Effector CD8-positive, alpha-beta T cell (primary cell): ENCODE results near the gene SPART.

ENCODE experiments used
- DNase-seq: peaks from one replicate; lab custom pipeline; 2025; lab: John Stamatoyannopoulos, UW
- total RNA-seq, 4 experiments: gene quantifications; one replicate each; lab custom pipeline; 2026; lab: John Stamatoyannopoulos, UW

SPART gene, protein sequence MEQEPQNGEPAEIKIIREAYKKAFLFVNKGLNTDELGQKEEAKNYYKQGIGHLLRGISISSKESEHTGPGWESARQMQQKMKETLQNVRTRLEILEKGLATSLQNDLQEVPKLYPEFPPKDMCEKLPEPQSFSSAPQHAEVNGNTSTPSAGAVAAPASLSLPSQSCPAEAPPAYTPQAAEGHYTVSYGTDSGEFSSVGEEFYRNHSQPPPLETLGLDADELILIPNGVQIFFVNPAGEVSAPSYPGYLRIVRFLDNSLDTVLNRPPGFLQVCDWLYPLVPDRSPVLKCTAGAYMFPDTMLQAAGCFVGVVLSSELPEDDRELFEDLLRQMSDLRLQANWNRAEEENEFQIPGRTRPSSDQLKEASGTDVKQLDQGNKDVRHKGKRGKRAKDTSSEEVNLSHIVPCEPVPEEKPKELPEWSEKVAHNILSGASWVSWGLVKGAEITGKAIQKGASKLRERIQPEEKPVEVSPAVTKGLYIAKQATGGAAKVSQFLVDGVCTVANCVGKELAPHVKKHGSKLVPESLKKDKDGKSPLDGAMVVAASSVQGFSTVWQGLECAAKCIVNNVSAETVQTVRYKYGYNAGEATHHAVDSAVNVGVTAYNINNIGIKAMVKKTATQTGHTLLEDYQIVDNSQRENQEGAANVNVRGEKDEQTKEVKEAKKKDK
- total RNA-seq: 18.1 to 26.8 (median 20.4) reads per million in 4 experiments

DNA sequence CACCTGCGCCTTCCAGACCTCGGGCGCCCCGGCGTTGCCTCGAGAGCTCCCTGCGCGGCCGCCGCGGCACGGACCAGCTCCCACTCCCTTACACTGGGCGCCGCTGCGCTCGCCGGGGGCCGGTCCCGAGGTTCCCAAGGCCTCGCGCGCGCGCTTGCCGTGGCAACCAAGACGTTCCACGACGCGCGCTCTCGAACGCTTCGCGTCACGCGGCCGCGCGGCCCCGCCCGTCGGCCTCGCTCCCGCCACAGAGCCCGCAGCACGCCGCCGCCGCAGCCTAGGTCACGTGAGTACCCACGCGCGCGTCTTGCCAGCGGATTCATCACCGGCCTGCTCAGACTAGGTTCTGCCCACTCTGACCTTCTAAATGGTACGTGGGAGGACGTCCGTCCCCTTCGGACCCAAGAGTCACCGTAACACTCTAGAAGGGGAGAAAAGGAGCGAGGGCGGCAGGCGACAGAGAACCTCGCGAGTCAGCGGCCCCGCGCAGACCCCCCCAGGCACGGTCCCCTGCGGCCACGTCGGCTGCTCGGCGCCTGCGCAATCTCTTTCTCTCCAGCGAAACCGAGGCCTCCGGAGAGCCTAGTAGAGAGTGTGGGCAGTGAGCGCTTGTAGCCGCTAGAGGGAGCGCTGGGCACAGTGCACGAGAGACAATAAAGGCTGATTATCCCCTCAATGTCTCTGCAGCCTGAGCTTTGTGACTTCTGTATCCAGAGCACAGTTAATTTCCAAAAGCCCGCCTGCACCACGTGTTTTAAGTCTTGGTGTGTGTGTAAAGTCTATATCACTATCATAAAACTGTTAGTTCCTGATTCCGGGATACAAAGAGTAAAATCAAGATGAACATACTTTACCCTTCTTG, at the start of gene SPART:
Gene SPART, minus strand, starts transcription at position 173 of the 862 bp plus-strand sequence. CDS start 10,564 bp downstream, outside the sequence.
- peak; percentile 76 for DNase-seq

DNA sequence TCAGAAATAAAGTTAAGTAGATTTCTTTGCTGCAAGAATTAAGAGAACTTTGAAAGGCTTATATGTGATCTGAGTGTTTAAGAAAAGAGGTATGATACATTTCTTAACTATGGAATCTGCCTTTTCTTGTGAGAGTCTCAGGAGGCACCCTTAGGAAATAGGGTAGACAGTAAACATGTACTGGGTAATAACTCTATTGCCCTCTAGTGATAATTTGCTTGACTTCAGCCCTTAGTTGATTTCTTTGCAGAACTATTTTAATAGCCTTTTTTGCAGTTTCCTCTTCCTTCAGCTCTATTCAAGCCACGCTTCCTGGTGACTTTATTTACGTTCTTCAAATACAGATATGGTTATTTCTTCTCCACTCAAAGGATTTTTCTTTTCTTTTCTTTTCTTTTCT, 49.1 kb upstream of the SPART start:
- DNase-seq: no peak

DNA sequence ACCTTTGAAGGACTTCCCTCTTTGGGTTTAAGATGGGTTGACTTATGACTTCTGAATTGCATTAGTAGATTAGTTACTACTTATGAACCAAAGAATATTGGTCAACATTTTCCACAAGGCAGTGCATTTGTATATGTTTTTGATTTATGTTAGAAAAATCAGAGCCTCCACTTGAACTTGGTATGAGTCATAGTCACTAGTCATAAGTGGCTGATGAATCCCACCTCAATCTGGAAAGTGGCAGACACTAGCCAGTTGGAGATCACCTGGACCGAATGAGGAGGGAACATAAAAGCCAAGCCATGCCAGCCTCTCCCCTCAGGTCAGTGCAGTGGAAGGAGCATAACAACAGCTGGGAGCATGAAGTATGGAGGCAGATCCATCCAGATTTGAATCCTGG, 39.3 kb upstream of the SPART start:
- no peak for DNase-seq

DNA sequence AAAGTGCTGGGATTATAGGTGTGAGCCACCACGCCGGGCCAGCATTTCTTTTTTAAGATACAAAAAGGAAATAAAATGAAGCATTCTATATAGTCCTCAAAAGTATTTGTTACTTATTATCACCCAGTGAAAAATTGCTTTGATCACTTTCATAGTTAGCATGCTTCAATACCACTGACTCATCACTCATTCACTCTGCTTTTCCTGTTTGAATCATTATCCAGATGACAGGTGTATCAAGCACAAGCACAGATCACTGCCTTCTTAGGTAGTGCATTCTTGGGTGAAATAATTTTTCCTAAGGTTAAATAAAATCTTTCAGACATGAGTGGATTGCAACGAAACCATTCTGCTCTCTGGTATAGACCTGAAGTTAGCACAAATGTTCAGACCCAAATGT, 35.8 kb upstream of the SPART start:
- DNase-seq: no peak

DNA sequence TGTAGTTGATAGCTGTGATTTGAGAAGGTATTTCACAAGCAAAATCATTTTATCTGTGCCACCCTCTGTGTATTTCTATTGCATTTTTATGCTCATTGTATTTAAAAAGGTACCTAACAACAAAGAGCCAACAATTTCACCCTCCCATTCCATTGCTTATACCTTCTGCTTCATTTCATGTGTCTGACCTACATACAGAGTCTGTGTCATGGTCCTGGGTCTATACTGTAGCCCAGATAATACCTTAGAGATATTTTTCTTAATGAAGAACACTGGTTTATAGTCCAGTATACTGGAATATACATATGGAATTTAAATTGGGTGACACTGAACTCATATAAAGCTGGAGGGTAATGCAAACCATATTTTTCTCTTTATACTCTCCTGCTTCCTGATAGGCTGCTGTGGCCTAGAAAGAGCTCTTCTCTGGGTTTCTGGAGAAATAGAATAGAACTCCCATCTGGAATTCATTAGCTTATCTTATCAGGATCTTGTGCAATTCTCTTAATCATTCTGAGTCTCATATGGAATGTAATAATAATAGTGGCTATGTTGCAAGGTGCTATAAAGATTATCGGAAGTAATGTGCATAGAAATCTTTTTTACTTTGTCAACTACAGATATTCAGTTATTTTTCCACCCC, 31.8 kb upstream of the SPART start:
- DNase-seq: no peak

DNA sequence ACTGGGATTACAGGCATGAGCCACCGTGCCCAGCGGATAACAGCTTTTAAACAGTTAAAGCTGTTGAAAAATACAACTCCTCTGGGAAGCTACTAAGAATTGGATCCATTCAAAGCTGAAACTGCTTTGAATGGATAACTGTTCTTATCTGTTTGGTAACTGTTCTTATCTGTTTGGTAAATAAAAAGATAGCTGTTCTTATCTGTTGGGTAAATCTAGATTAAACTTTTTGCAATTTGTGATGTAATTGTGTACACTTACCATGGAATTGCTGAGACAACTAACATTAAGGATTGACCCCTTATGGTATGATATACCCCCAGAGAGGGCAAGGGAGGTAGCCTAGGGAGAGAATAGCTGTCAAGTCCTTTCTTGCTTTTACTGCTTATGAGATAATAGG, 27.9 kb upstream of the SPART start:
- DNase-seq: no peak

DNA sequence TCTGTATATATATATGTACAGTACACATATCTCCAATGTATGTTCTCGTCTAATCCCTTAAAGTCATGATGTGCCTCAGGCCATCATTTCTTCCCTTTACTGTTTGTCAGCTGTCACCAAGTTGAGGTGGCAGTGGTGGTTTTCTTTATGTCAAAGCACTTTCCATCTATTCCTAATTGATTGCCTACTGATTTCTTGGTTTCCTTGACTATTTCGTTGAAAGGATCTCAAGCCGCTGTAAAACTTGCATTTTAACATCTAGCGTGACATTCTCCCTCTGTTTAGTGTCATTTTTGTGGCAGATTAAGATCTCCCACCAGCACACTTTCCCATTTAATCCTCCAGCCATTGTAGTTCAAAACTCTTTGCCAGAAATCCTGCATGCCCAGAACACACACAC, 25.0 kb upstream of the SPART start:
- no peak for DNase-seq

DNA sequence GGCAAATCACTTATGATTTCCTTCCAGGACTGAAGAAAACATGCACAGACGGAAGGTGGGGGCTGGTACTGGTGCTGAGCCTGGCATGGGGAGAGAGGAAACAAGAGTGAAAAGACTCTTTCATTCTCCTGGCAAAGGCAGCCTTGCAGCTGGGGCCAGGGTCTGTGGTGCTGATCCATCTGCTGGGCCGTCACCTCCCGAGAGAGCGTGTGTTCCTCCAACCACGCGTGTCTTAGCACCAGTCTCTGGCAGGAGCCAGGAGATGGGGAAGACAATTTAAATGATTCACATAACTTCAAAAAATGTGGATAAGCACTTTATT, 23.9 kb upstream of the SPART start:
- DNase-seq: no peak

DNA sequence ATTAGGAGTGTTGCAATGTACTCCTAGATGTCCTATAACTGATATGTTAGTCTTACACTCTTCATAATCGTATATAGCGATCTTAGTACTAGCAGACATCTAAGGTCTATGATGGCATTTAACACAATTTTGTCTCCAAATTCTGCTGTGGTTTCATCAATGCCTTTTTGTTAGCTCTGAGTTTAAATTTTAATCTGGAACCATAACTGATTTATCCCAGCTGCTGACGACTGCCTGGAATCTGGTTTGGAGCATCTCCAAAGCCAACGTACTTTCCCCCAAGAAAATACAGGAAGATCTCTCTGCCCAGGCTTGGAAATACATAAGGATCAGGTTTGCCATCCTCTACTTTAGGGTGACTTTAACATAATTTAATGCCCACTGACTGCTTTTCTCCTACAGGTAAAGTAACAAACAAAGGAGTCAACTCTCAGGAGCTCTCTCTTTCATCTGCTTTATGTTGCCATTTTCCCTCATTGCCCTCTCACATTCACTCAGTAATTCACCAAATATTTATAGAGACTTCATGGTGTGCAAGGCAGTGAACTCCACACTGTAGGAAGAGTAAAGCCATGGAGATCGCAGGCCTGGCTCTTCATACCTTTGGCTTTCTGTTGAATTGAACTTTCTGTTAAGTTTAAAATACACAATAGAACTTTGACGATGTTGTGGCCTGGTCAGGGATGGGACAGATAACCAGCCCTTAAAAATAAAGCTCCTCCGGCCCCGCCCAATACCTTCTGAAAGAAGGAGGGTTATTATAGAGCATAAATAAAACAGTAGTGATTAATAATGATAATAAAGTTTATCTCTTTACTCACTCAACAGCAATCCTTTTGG, 23.3 kb upstream of the SPART start:
- no peak for DNase-seq

DNA sequence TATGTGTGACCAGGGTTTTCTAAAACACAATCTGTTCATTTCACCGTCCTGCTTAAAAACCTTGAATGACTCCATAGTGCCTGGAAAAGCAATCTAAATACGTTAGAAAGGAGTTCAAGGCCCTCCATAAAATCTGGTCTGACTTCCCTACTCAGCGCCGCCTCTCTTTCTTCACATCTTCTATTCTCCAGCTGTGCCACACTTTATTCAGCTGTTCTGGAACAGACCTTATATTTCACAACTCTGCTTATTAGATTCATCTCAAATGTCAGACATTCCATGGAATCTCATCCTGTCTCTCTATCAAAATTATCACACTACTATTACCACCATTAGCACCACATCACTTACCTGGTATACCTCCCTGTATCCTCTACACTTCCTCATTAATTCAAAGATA, 19.8 kb upstream of the SPART start:
- DNase-seq: no peak

DNA sequence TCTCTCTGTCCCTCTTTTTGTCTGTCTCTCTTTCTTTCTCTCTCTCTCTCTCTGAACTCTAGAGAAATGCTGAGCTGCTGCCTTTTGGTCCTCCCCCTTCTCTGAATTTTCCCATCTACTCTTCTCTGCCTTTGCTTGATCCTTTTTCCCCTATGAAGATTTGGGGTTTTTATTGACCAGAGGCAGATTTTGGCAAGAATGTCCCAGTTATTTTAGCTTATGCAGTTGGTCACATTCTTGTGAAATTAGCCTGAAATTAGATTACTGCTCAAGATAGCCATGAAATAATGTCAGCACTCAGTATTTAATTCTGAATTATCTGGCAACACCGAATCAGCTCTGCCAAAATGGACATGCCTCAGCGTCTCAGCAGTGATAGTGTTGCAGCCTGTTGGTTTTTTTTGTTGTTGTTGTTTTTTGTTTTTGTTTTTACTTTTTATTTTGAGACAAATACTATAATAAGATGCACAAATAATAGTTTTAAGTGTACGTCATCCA, 17.2 kb upstream of the SPART start:
- no peak for DNase-seq

DNA sequence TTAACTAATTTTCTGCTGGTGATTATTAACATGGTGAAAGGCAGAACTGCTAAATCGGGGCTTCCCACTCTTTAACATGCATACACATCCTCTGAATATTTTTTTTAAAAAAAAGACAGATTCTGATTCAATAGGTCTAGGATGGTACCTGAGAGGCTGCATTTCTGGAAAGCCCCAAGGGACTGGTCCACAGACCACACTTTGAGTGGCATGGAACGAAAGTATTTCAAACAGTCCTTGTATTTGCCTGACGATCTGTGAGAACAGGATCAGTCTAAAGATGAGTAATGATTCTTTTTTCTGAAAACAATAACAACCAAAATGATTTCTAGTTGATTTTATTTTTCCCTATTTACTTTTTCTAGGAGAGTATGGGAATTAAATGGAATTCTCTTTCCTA, 16.7 kb upstream of the SPART start:
- no peak for DNase-seq

DNA sequence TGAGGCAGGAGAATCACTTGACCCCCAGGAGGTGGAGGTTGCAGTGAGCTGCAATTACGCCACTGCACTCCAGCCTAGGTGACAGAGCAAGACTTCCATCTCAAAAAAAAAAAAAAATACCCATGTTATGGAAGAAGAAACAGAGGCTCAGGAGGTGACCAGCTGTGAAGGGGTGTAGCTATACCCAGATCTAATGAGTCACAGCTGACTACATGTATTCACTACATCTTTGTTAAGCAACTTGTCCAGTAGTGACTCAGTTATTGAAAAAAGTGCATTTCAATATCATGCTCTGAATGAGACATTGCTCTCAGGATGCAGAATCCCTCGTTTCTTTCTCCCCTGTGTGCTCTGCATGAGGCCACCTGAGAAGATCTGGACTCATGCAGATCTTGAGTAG, 16.1 kb upstream of the SPART start:
- no peak for DNase-seq

DNA sequence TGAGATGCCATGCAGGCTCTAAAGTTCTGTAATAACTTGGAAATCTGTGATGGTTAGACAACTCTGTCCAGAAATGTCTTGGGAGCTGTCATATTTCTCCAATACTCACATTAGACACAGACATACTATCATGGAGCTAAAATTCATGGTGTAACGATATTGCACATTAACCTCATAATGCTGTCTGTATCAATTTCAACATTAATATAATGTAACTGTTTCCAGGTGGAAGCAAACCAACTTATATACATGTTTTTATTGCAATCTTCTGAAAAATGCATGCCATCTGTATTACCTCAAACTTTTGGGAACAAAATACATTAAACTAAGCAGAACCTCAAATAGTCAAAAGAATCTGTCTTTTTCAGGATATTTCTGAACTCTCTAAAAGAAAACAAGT, 14.7 kb upstream of the SPART start:
- DNase-seq: no peak

DNA sequence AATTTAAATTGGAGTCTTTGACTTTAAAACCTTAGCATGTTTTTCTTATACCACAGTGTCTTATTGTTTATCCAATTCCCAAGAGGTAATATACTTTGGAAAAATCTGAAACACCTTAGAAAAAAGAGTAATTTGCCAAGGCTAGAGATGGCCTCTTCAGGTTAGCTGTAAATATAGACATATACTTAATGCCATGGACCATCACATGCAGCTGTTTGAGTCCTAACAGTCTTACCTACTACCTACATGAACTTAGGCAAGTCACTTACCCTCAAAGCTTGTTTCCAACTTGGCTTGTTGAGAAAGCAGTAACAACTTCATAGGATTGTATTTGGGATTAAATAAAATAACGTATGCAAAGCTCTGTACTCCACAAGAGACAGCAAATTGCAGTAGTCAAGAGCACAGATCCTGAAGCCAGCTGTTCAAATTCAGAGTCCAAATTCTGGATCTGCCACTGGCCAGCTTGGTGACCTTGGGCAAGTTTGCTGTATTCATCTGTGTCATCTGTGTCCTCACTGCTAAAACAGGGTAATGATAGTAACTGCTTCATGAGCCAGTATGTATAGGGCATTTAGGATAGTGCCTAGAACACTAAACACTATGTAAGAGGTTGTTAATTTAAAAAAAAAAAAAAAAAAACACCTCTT, 13.2 kb upstream of the SPART start:
- DNase-seq: no peak

DNA sequence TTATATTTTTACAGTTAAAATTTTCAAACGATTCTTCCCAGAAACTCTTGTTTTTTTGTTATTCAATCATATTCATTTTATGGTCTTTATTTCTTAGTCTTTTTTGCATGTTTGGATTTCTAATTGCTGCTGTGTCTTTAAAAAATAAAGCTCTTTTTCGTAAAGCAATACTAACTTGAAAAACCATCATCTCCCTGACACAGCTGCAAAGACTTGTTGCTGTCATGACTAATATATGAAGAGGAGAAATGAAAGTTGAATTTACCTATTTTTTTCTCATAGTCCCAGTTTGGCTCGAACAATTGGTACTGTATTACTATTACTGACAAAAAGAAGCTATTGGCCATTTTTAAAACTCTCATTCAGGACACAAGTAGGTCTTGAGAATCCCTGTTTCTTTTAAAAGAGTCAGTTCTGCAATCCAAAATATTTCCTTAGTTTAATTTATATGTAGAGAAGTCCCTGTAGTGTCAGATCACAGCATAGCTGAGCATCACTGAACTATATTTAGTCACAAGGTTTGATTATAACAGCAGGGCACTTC, 12.1 kb upstream of the SPART start:
- no peak for DNase-seq

DNA sequence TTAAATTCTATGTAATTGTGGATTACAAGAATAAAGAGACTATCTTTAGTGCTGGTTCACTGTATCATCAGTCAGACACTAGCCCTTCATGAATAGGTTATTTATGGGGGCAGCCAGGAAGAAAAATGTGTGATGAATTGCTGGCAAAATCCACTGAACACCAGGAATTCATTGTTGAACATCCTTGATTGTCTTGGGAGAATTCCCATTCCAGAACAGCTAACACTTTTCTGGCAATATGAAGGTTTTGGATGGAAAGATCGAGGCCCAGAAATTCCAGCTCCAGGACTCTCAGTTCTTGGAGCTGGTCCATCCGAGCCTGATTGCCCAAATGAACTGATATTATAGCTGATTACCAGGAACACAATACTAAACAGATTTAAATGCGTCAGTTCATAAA, 11.5 kb upstream of the SPART start:
- no peak for DNase-seq

DNA sequence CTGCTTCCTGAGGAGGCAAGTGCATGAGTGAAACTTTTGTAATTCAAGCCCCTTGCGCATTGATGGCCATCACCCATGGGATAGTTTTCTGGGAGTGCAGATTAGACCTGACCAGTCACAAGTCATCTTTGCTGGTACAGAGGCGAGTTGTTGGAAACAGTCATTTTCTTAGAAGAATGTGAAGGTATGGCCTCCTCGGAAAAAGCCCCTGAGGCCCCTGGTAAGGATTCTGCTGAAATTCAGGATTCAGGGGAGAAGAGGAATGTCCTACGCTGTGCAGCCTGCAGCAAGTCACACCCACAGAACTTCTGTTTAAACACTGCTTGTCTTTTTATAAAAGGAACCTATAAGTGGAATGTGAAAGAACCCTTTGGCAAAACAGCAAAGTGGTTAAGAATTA, 11.0 kb upstream of the SPART start:
- no peak for DNase-seq

DNA sequence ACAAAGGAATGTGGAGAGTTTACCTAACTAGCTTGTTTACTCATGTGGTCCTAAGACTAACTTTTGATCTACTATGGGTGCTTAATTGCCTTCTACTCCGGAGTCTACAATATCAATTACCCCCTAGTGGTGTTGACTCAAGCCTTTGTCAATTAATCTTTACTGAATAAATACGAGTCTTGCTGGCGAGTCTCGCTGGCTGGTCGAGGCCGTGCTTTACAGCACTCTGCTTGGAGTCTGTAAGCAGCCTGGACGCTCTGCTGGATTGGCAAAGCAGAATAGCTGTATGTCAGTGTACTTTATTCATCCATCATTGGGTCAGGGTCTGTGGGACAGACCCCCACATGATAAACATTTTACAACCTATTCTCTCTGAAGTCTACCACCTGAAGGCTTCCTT, 9.9 kb upstream of the SPART start:
- no peak for DNase-seq

DNA sequence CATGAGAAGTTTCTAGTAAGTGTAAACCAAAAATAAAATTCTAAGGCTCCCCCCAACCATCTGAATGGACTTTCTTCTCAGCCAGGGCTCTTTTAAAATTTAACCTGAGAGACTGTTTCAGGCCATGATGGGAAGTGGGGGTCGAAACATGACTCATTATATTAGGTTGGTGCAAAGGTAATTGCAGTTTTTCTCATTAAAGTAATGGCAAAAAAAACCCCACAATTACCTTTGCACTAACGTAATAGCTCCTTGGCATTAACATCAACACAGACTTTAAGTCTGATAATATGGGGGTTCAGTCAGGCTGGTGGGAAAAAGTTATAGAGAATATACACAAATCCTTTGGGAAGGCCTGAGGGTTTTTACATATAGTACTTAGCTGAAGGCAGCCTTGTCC, 9.4 kb upstream of the SPART start:
- DNase-seq: no peak
